HepG2 (cell line): ENCODE results near the gene SMARCB1. TPM values are rescaled to one million over a fixed set of nuclear protein-coding genes. Genes with fewer than 3 reads are reported as not detected.

Experiments
- ATAC-seq: fragments of 200-7000 bp; cut with Tn5 transposase; 3 replicates; pipeline ENCODE4 v1.9.1; 2020; ENCODE audit warnings: mild to moderate bottlenecking, moderate library complexity
- BruUV-seq: library from RNA; stranded (reverse); fragments of 400-500 nt; replicated peaks from 2 replicates; lab custom pipeline; 2021; lab: Mats Ljungman, UMichigan
- CTCF ChIA-PET: fragments of 300-600 bp; formaldehyde crosslinking; extraction: SDS; loops from one replicate; lab custom pipeline; 2021; ENCODE audit warnings: low total read pairs, inconsistent platforms, low intra/inter-chr PET ratio; lab: Yijun Ruan, JAX
- POLR2A ChIA-PET: fragments of 350-600 bp; sonication (Branson Sonifier 250); formaldehyde crosslinking; loops from one replicate; lab custom pipeline; 2020; ENCODE audit warnings: antibody characterized with exemption, inconsistent platforms; lab: Yijun Ruan, JAX
- DNase-seq: peaks from one replicate; pipeline ENCODE4 v3.0.0-alpha.2; 2015; ENCODE audit warnings: low spot score
- FAIRE-seq: peaks from 3 replicates; lab custom pipeline; 2011; peaks lifted over from hg19 to GRCh38; lab: Jason Lieb, UNC
- H2AFZ ChIP-seq: one replicate; pipeline ENCODE4 v1.6.1; 2011; ENCODE audit warnings: low read length, inconsistent platforms
- H3K27ac ChIP-seq: fragments of 300-600 bp; 3 replicates; pipeline ENCODE4 v1.8.0; 2011; ENCODE audit warnings: mixed run types, mild to moderate bottlenecking, mixed read lengths, low read length, inconsistent platforms; ENCODE audit not compliant: insufficient read depth; ENCODE audit errors: extremely low read length
- H3K27me3 ChIP-seq, 2 experiments: fragments of 200-600 bp in 1 of 2; 2 replicates in 1 of 2; 3 replicates in 1 of 2; pipeline versions ENCODE4 v1.6.0 to v1.8.0; 2011; ENCODE audit warnings: low read length in 2 of 2, mild to moderate bottlenecking in 2 of 2, moderate library complexity in 2 of 2, inconsistent platforms in 1 of 2; ENCODE audit not compliant: insufficient read depth in 2 of 2, control insufficient read depth in 1 of 2
- H3K36me3 ChIP-seq, 2 experiments: fragments of 200-600 bp in 1 of 2; replicated peaks in 1 of 2; 2 replicates in 1 of 2; 3 replicates in 1 of 2; pipeline versions ENCODE4 v1.5.1 to v1.8.0; 2011; ENCODE audit warnings: low read length in 2 of 2, inconsistent platforms in 1 of 2; ENCODE audit not compliant: insufficient read depth in 2 of 2, control insufficient read depth in 1 of 2
- H3K4me1 ChIP-seq: 2 replicates; pipeline ENCODE4 v1.5.1; 2012; ENCODE audit warnings: low read length, inconsistent platforms; ENCODE audit not compliant: insufficient read depth
- H3K4me2 ChIP-seq: 2 replicates; pipeline ENCODE4 v1.6.0; 2011; ENCODE audit warnings: low read depth, low read length, inconsistent platforms
- H3K4me3 ChIP-seq, 3 experiments: fragments of 200-600 bp in 1 of 3; sonication (generic), shearing (Covaris generic) in 1 of 3; replicated peaks in 1 of 3; 2 replicates each; pipeline ENCODE4 v1.5.1; 2011 to 2016; ENCODE audit warnings: low read length in 3 of 3, inconsistent platforms in 2 of 3, low read depth in 2 of 3, mild to moderate bottlenecking in 2 of 3, control low read depth in 1 of 3, mixed read lengths in 1 of 3; ENCODE audit not compliant: insufficient read depth in 1 of 3
- H3K79me2 ChIP-seq: one replicate; pipeline ENCODE4 v1.6.1; 2011; ENCODE audit warnings: low read length, inconsistent platforms; ENCODE audit not compliant: insufficient read depth
- H3K9ac ChIP-seq: 2 replicates; pipeline ENCODE4 v1.6.0; 2011; ENCODE audit warnings: mild to moderate bottlenecking, low read depth, low read length, inconsistent platforms; ENCODE audit not compliant: insufficient read depth
- H3K9me3 ChIP-seq: 2 replicates; pipeline ENCODE4 v1.5.1; 2012; ENCODE audit warnings: mild to moderate bottlenecking, low read length
- H4K20me1 ChIP-seq: 2 replicates; pipeline ENCODE4 v1.6.0; 2011; ENCODE audit warnings: inconsistent platforms, mild to moderate bottlenecking, low read length, moderate library complexity; ENCODE audit not compliant: insufficient read depth
- BATF2 ChIP-seq: sonication (generic); formaldehyde crosslinking; IDR thresholded peaks from 2 replicates; pipeline ENCODE4 v1.8.0; 2022; ENCODE audit warnings: mild to moderate bottlenecking, missing genetic modification reagents, moderate library complexity
- BORCS8-MEF2B ChIP-seq: sonication (generic); formaldehyde crosslinking; IDR thresholded peaks from 2 replicates; pipeline ENCODE4 v1.8.0; 2022; ENCODE audit warnings: mild to moderate bottlenecking, missing genetic modification reagents
- FOXK2 ChIP-seq: fragments of 450-650 bp; IDR thresholded peaks from 2 replicates; pipeline ENCODE4 v1.6.1; 2016
- KDM4B ChIP-seq: sonication (generic); formaldehyde crosslinking; IDR thresholded peaks from 2 replicates; pipeline ENCODE4 v1.4.0; 2020; ENCODE audit warnings: missing genetic modification reagents
- PAX8 ChIP-seq: sonication (generic); formaldehyde crosslinking; IDR thresholded peaks from 2 replicates; pipeline ENCODE4 v1.8.0; 2022; ENCODE audit warnings: mild to moderate bottlenecking, missing genetic modification reagents, borderline replicate concordance
- SNAPC2 ChIP-seq: sonication (generic); formaldehyde crosslinking; IDR thresholded peaks from 2 replicates; pipeline ENCODE4 v1.8.1; 2022; ENCODE audit warnings: mild to moderate bottlenecking, missing genetic modification reagents
- ZNF326 ChIP-seq: sonication (generic); formaldehyde crosslinking; IDR thresholded peaks from 2 replicates; pipeline ENCODE4 v1.4.0; 2020; ENCODE audit warnings: missing genetic modification reagents, borderline replicate concordance
- ZNF710 ChIP-seq: sonication (generic); formaldehyde crosslinking; IDR thresholded peaks from 2 replicates; pipeline ENCODE4 v1.5.0; 2020; ENCODE audit warnings: mild to moderate bottlenecking, missing genetic modification reagents, borderline replicate concordance
- WGBS: methylation state at CpG from one replicate; pipeline ENCODE4 v1.1.6; 2017; ENCODE audit warnings: low lambda C conversion rate; 5-methylcytosine and 5-hydroxymethylcytosine counted together
- in situ Hi-C: cut with HindIII; loops from 2 replicates; pipeline ENCODE4 v1.10.0; 2017; ENCODE audit warnings: low pct_unique_long_range_greater_than_20kb; ENCODE audit not compliant: extremely low pct_ligation_motif_present
- intact Hi-C: fragments of 100-400 bp; cut with micrococcal nuclease; formaldehyde crosslinking; loops from one replicate; pipeline ENCODE4 v1.10.0; 2022; ENCODE audit not compliant: unreplicated experiment
- polyA plus RNA-seq, 8 experiments: library from polyadenylated mRNA; depleted of rRNA in 3 of 8; stranded (reverse) in 7 of 8; unstranded in 1 of 8; fragments of >200 nt; fragmentation: Illumina TruSeq in 4 of 8; extraction: Trizol in 4 of 8; gene quantifications; 2 replicates each; pipeline versions ENCODE4 v1.2.1 to v1.2.3, GENCODE V29; 2011 to 2016; ENCODE audit warnings: low read depth in 4 of 8, missing spikeins in 1 of 8, mixed read lengths in 1 of 8; ENCODE audit not compliant: insufficient read depth in 1 of 8
- total RNA-seq, 5 experiments: library from RNA; depleted of rRNA; stranded (reverse); fragments of >200 nt; fragmentation: Illumina TruSeq; extraction: Trizol; gene quantifications; 2 replicates each; pipeline ENCODE4 v1.2.3, GENCODE V29; 2016; ENCODE audit warnings: low read depth in 1 of 5
- TF ChIP-seq, protein P1 (sequence below): sonication (generic); formaldehyde crosslinking; IDR thresholded peaks from 2 replicates; pipeline ENCODE4 v1.8.1; 2022; ENCODE audit warnings: mild to moderate bottlenecking, missing genetic modification reagents
- TF ChIP-seq, protein P2 (sequence below): IDR thresholded peaks from 2 replicates; pipeline ENCODE4 v1.6.1; 2016; ENCODE audit warnings: missing compliant biosample characterization, missing genetic modification reagents, borderline replicate concordance
- TF ChIP-seq, protein P3 (sequence below): sonication (generic); formaldehyde crosslinking; IDR thresholded peaks from 2 replicates; pipeline ENCODE4 v1.5.0; 2020; ENCODE audit warnings: mild to moderate bottlenecking, low read depth, missing genetic modification reagents, borderline replicate concordance

SMARCB1 gene
- total and polyA plus RNA-seq, 2 of the 13 experiments (the other 11 are each of a cell fraction or from before 2014, with no cell fraction given) = 74.0 to 166 TPM

GRCh38 chr22:23868580-23868979 is 81.8 kb downstream of the SMARCB1 start (continued):
- no peak for TF ChIP-seq BORCS8-MEF2B (CRISPR knock-in tag)
- no peak for TF ChIP-seq BATF2 (CRISPR knock-in tag)
- TF ChIP-seq ZNF710 (CRISPR knock-in tag) = no peak
- no peak for TF ChIP-seq ZNF326 (CRISPR knock-in tag)
- no peak for TF ChIP-seq FOXK2
- TF ChIP-seq, protein P1, sequence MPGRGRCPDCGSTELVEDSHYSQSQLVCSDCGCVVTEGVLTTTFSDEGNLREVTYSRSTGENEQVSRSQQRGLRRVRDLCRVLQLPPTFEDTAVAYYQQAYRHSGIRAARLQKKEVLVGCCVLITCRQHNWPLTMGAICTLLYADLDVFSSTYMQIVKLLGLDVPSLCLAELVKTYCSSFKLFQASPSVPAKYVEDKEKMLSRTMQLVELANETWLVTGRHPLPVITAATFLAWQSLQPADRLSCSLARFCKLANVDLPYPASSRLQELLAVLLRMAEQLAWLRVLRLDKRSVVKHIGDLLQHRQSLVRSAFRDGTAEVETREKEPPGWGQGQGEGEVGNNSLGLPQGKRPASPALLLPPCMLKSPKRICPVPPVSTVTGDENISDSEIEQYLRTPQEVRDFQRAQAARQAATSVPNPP (CRISPR knock-in tag) = no peak

GRCh38 chr22:23874871-23875270 is 88.1 kb downstream of the SMARCB1 start:
- peaks cover 11 to 40% of the 10 kb centered on the region in 2 experiments; a peak in 4 of 5 replicates for H3K36me3 ChIP-seq
- FAIRE-seq = no peak
- no peak for ATAC-seq
- BruUV-seq = no TSS peak
- no peaks in the 10 kb centered on the region for H3K27me3 ChIP-seq
- H3K4me3 ChIP-seq = no peak overlapping the region
- H2AFZ ChIP-seq = no peak overlapping the region
- ChIA-PET POLR2A (no interaction called here), CTCF (no interaction called here)
- H3K9ac ChIP-seq = no peak overlapping the region
- H3K9me3 ChIP-seq = no peaks in the 10 kb centered on the region
- DNase-seq = no peak
- H3K79me2 ChIP-seq = no peaks in the 10 kb centered on the region
- 95% methylated on average over 4 of the region's 4 CpGs for WGBS
- no peaks in the 10 kb centered on the region for H4K20me1 ChIP-seq
- in situ Hi-C loops (no loop called here), intact Hi-C loops (no loop called here)
- H3K4me2 ChIP-seq = no peak overlapping the region
- H3K4me1 ChIP-seq = no peaks in the 10 kb centered on the region
- no peak overlapping the region for H3K27ac ChIP-seq
- TF ChIP-seq, protein P2, sequence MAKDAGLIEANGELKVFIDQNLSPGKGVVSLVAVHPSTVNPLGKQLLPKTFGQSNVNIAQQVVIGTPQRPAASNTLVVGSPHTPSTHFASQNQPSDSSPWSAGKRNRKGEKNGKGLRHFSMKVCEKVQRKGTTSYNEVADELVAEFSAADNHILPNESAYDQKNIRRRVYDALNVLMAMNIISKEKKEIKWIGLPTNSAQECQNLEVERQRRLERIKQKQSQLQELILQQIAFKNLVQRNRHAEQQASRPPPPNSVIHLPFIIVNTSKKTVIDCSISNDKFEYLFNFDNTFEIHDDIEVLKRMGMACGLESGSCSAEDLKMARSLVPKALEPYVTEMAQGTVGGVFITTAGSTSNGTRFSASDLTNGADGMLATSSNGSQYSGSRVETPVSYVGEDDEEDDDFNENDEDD (CRISPR knock-in tag) = no peak
- no peak for TF ChIP-seq SNAPC2 (CRISPR knock-in tag)
- no peak for TF ChIP-seq KDM4B (CRISPR knock-in tag)
- no peak for TF ChIP-seq PAX8
- TF ChIP-seq, protein P3, sequence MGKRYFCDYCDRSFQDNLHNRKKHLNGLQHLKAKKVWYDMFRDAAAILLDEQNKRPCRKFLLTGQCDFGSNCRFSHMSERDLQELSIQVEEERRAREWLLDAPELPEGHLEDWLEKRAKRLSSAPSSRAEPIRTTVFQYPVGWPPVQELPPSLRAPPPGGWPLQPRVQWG (CRISPR knock-in tag) = no peak
